Natural killer cell (primary cell): ENCODE data around the gene NSG2. TPM values are rescaled to one million over a fixed set of nuclear protein-coding genes. Genes with fewer than 3 reads are reported as not detected.

Experiments
- ATAC-seq, 3 donors: fragments of 150-1000 bp in 2 of 3; fragments of 200-7000 bp in 1 of 3; cut with Tn5 transposase; 1 replicate in 1 of 3; 2 replicates in 2 of 3; pipeline ENCODE4 v1.10.0; 2021; ENCODE audit warnings: mild to moderate bottlenecking in 2 of 3, moderate library complexity in 2 of 3
- DNase-seq, 2 donors: peaks; one replicate each; pipeline versions ENCODE4 v3.0.0 to v3.0.0-alpha.2; 2013 to 2021; ENCODE audit warnings: mixed read lengths in 1 of 2
- H3K27ac ChIP-seq: one replicate; pipeline ENCODE4 v1.5.1; 2013; ENCODE audit warnings: mild to moderate bottlenecking, low read length
- H3K27me3 ChIP-seq: one replicate; pipeline ENCODE4 v1.6.1; 2013; ENCODE audit warnings: low read length; ENCODE audit not compliant: control insufficient read depth, insufficient read depth
- H3K36me3 ChIP-seq: one replicate; pipeline ENCODE4 v1.6.1; 2013; ENCODE audit warnings: low read length; ENCODE audit not compliant: control insufficient read depth, insufficient read depth
- H3K4me1 ChIP-seq: one replicate; pipeline ENCODE4 v1.6.1; 2013; ENCODE audit warnings: low read length; ENCODE audit not compliant: control insufficient read depth, insufficient read depth
- H3K4me3 ChIP-seq: one replicate; pipeline ENCODE4 v1.5.1; 2013; ENCODE audit warnings: low read length
- H3K9me3 ChIP-seq: one replicate; pipeline ENCODE4 v1.6.1; 2013; ENCODE audit warnings: low read length; ENCODE audit not compliant: control insufficient read depth, insufficient read depth
- H3K27ac Mint-ChIP-seq, 2 donors: one replicate each; pipeline ENCODE4 v1.8.0; 2022; ENCODE audit warnings: mild to moderate bottlenecking in 2 of 2, mixed read lengths in 2 of 2, moderate library complexity in 1 of 2
- H3K27me3 Mint-ChIP-seq, 2 donors: one replicate each; pipeline ENCODE4 v1.8.0; 2022; ENCODE audit warnings: low read depth in 2 of 2, mixed read lengths in 2 of 2
- H3K36me3 Mint-ChIP-seq: one replicate; pipeline ENCODE4 v1.8.0; 2022; ENCODE audit warnings: mixed read lengths
- H3K4me1 Mint-ChIP-seq, 2 donors: one replicate each; pipeline ENCODE4 v1.8.0; 2022; ENCODE audit warnings: mixed read lengths in 2 of 2
- H3K4me3 Mint-ChIP-seq: one replicate; pipeline ENCODE4 v1.8.0; 2022; ENCODE audit warnings: mild to moderate bottlenecking, moderate library complexity, mixed read lengths
- H3K9me3 Mint-ChIP-seq, 2 donors: one replicate each; pipeline ENCODE4 v1.8.0; 2022; ENCODE audit warnings: mixed read lengths in 2 of 2
- WGBS: methylation state at CpG from one replicate; pipeline ENCODE4 v1.1.7; 2013; ENCODE audit warnings: missing lambda C conversion rate; ENCODE audit not compliant: insufficient coverage; 5-methylcytosine and 5-hydroxymethylcytosine counted together
- intact Hi-C: fragments of 100-400 bp; cut with micrococcal nuclease; formaldehyde crosslinking; loops from one replicate; pipeline ENCODE4 v1.14.2; 2022
- total RNA-seq, 4 donors: library from RNA; stranded (reverse); fragments of 120-200 nt in 1 of 4; gene quantifications; one replicate each; pipeline versions ENCODE4 v1.2.3 to v1.2.4, GENCODE V29; 2013 to 2022
- TF ChIP-seq, protein P1 (sequence below): fragments of 200-600 bp; IDR thresholded peaks from one replicate; pipeline ENCODE4 v1.8.0; 2022; ENCODE audit warnings: antibody characterized with exemption

NSG2 gene
- total RNA-seq, 3 donors from 2014 or later (not counting 1 experiment from before 2014, with no cell fraction given), result not detected

DNA sequence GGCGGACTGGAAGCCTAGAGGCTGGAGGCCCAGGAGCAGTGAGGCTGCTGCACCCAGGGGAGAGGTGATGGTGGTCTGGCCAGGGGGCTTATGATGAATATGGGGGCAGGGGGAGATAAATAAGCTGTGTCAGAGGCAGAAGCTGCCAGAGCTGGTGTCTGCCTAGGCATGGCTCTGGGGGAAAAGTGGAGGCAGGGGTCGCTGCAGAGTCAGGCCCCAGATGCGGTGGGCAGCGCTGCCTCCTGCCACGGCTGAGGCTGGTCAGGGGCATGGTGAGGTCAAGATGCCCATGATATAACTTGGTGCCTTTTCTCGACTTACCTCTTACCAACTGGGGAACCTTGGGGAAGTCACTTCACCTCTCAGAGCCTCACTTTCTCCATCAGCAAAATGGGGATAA lies 51.1 kb downstream of the NSG2 start:
- no peak for ATAC-seq
- intact Hi-C loops, result no loop called here
- DNase-seq, result no peak
- no peaks in the 10 kb centered on the region for H3K27me3 ChIP-seq
- 77% methylated on average over 6 of the region's 6 CpGs for WGBS
- Mint-ChIP-seq H3K36me3 (no peaks in the 10 kb centered on the region), H3K4me3 (no peak overlapping the region), H3K27me3 (peaks cover 0 to 8% of the 10 kb centered on the region in 2 donors), H3K4me1 (no peaks in the 10 kb centered on the region), H3K27ac (no peak overlapping the region), H3K9me3 (no peaks in the 10 kb centered on the region)
- no peaks in the 10 kb centered on the region for H3K4me1 ChIP-seq
- H3K4me3 ChIP-seq, result no peak overlapping the region
- H3K36me3 ChIP-seq, result no peaks in the 10 kb centered on the region
- TF ChIP-seq, protein P1, sequence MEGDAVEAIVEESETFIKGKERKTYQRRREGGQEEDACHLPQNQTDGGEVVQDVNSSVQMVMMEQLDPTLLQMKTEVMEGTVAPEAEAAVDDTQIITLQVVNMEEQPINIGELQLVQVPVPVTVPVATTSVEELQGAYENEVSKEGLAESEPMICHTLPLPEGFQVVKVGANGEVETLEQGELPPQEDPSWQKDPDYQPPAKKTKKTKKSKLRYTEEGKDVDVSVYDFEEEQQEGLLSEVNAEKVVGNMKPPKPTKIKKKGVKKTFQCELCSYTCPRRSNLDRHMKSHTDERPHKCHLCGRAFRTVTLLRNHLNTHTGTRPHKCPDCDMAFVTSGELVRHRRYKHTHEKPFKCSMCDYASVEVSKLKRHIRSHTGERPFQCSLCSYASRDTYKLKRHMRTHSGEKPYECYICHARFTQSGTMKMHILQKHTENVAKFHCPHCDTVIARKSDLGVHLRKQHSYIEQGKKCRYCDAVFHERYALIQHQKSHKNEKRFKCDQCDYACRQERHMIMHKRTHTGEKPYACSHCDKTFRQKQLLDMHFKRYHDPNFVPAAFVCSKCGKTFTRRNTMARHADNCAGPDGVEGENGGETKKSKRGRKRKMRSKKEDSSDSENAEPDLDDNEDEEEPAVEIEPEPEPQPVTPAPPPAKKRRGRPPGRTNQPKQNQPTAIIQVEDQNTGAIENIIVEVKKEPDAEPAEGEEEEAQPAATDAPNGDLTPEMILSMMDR, result no peak
- no peaks in the 10 kb centered on the region for H3K9me3 ChIP-seq
- H3K27ac ChIP-seq, result no peak overlapping the region

DNA sequence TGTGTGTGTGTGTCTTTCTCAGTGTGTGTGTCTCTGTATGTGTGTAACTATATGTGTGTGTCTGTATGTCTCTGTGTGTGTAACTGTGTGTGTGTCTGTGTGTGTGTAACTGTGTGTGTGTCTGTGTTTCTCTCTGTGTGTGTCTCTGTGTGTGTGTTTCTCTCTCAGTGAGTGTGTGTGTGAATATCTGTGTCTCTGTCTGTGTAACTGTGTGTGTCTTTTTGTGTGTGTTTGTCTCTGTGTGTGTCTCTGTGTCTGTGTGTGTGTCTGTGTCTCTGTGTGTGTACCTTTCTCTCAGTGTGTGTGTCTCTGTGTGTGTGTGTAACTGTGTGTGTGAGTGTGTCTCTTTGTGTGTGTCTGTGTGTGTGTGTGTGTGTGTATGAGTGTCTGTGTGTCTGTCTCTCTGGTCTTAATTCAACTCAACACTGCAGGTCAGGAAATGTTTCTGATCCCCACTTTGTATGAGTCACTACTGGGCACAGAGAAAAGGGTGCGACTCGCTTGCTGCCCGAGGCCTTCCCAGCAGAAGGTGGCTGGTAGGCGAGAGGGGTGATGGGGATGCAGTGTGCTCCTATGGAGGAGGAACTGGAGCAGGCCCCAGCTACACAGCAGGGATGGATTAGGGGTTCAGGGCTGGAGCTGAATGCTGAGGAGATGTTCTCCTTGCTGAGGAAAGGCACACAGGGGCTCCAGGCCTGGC lies 52.1 kb downstream of the NSG2 start:
- 93% methylated on average over 4 of the region's 4 CpGs for WGBS

GRCh38 chr5:174098694-174099093 lies 53.2 kb downstream of the NSG2 start:
- H3K4me1 Mint-ChIP-seq, result no peaks in the 10 kb centered on the region
- TF ChIP-seq, protein P1, result no peak
- H3K4me1 ChIP-seq, result no peaks in the 10 kb centered on the region
- no peak overlapping the region for H3K4me3 Mint-ChIP-seq
- no peaks in the 10 kb centered on the region for H3K9me3 Mint-ChIP-seq
- H3K27me3 Mint-ChIP-seq, result no peaks in the 10 kb centered on the region
- WGBS, result 83% methylated on average over 15 of the region's 15 CpGs
- no peak overlapping the region for H3K27ac Mint-ChIP-seq
- H3K27ac ChIP-seq, result no peak overlapping the region
- DNase-seq, result no peak
- no peaks in the 10 kb centered on the region for H3K27me3 ChIP-seq
- H3K36me3 ChIP-seq, result no peaks in the 10 kb centered on the region
- no peak overlapping the region for H3K4me3 ChIP-seq
- H3K9me3 ChIP-seq, result no peaks in the 10 kb centered on the region
- H3K36me3 Mint-ChIP-seq, result no peaks in the 10 kb centered on the region
- intact Hi-C loops, result no loop called here
- no peak for ATAC-seq

More for the DNA sequence above, 52.1 kb downstream of the NSG2 start:
- H3K27ac Mint-ChIP-seq, result no peak overlapping the region
- H3K36me3 Mint-ChIP-seq, result no peaks in the 10 kb centered on the region
- TF ChIP-seq, protein P1, result no peak
- Histone ChIP-seq H3K9me3 (no peaks in the 10 kb centered on the region), H3K27me3 (no peaks in the 10 kb centered on the region), H3K4me1 (no peaks in the 10 kb centered on the region), H3K27ac (no peak overlapping the region), H3K36me3 (no peaks in the 10 kb centered on the region), H3K4me3 (no peak overlapping the region)
- H3K4me3 Mint-ChIP-seq, result no peak overlapping the region
- H3K4me1 Mint-ChIP-seq, result no peaks in the 10 kb centered on the region
- H3K9me3 Mint-ChIP-seq, result no peaks in the 10 kb centered on the region
- no peaks in the 10 kb centered on the region for H3K27me3 Mint-ChIP-seq
- intact Hi-C loops, result no loop called here
- DNase-seq, result no peak
- ATAC-seq, result peak in 1 of 3 donors; percentile 22

DNA sequence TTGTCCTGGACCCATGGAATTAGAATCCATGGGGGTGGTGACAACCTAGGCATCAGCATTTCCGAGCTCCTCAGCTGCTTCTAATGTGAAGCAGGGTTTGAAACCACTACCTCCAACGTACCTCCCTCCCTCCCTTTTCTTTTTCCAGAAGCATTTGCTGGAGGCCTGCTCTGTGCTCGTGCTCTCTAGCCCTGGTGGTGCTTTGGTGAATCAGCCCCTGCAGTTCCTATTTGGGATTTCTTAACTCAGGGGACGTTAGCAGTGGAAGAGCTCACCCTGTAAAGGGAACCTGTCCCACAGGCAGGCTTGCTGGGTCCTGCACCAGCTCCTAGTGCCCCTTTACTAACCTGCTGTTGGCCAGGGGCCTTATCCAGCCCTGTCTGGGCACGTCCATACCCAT lies 55.0 kb downstream of the NSG2 start:
- no peaks in the 10 kb centered on the region for H3K4me1 Mint-ChIP-seq
- H3K9me3 Mint-ChIP-seq, result no peaks in the 10 kb centered on the region
- ATAC-seq (no peak), DNase-seq (no peak)
- H3K4me3 Mint-ChIP-seq, result no peak overlapping the region
- H3K9me3 ChIP-seq, result no peaks in the 10 kb centered on the region
- TF ChIP-seq, protein P1, result no peak
- no peaks in the 10 kb centered on the region for H3K27me3 ChIP-seq
- no peaks in the 10 kb centered on the region for H3K4me1 ChIP-seq
- intact Hi-C loops, result no loop called here
- no peaks in the 10 kb centered on the region for H3K36me3 Mint-ChIP-seq
- peaks cover 0 to 3% of the 10 kb centered on the region in 2 donors for H3K27me3 Mint-ChIP-seq
- no peaks in the 10 kb centered on the region for H3K36me3 ChIP-seq
- no peak overlapping the region for H3K27ac ChIP-seq
- no peak overlapping the region for H3K4me3 ChIP-seq
- H3K27ac Mint-ChIP-seq, result no peak overlapping the region
- WGBS, result 63% methylated on average over 5 of the region's 5 CpGs
